Thyroid gland (tissue), 4 donors: ENCODE results near the gene DIPK2A. TPM values are rescaled to one million over a fixed set of nuclear protein-coding genes. Genes with fewer than 3 reads are reported as not detected.

ENCODE experiments used
- DNase-seq, 2 donors: peaks; one replicate each; pipeline ENCODE4 v3.0.0-alpha.2; 2019
- H3K27ac ChIP-seq, 3 donors: fragments of 200-600 bp; sonication (generic); 1 replicate in 2 of 3; 2 replicates in 1 of 3; pipeline ENCODE4 v1.5.1; 2016 to 2019; ENCODE audit warnings: mild to moderate bottlenecking in 1 of 3, moderate library complexity in 1 of 3
- H3K27me3 ChIP-seq: fragments of 200-600 bp; sonication (generic); one replicate; pipeline ENCODE4 v1.5.1; 2019
- H3K36me3 ChIP-seq, 2 donors: fragments of 200-600 bp; sonication (generic); one replicate each; pipeline ENCODE4 v1.5.1; 2016 to 2019
- H3K4me1 ChIP-seq, 2 donors: fragments of 200-600 bp; sonication (generic); one replicate each; pipeline ENCODE4 v1.5.1; 2017 to 2019
- H3K4me3 ChIP-seq, 3 donors: fragments of 200-600 bp; sonication (generic); replicated peaks in 1 of 3; 1 replicate in 2 of 3; 2 replicates in 1 of 3; pipeline ENCODE4 v1.5.1; 2016; ENCODE audit warnings: mild to moderate bottlenecking in 1 of 3
- H3K9me3 ChIP-seq: fragments of 200-600 bp; sonication (generic); one replicate; pipeline ENCODE4 v1.5.1; 2017
- CTCF ChIP-seq, 6 experiments: fragments of 200-600 bp in 3 of 6; fragments of 450-650 bp in 3 of 6; sonication (generic) in 3 of 6; IDR thresholded peaks; one replicate each; pipeline ENCODE4 v1.5.1; 2016 to 2019; ENCODE audit warnings: antibody characterized with exemption in 6 of 6, mild to moderate bottlenecking in 2 of 6, inconsistent platforms in 1 of 6, moderate library complexity in 1 of 6
- POLR2A ChIP-seq, 2 donors: fragments of 450-650 bp; IDR thresholded peaks; one replicate each; pipeline ENCODE4 v1.6.1; 2017; ENCODE audit warnings: antibody characterized with exemption in 2 of 2, mild to moderate bottlenecking in 2 of 2, moderate library complexity in 1 of 2
- WGBS, 2 donors: methylation state at CpG; one replicate each; pipeline ENCODE4 v1.1.5; 2017; 5-methylcytosine and 5-hydroxymethylcytosine counted together
- intact Hi-C: fragments of 100-400 bp; cut with DNase I; formaldehyde crosslinking; loops from one replicate; pipeline ENCODE4 v1.15.1; 2023
- total RNA-seq, 4 donors: library from RNA; depleted of rRNA; stranded (reverse); fragments of >200 nt; gene quantifications; one replicate each; pipeline ENCODE4 v1.2.3, GENCODE V29; 2016

Gene DIPK2A
- total RNA-seq, 4 donors from 2014 or later = 26.5 to 35.7 (median 28.9) TPM

GRCh38 chr3:143991713-143992112 is 20.1 kb downstream of the DIPK2A start:
- TF ChIP-seq POLR2A (IDR thresholded peaks at IDR 0.05) = no peak
- no peak for TF ChIP-seq CTCF (IDR thresholded peaks at IDR 0.05)
- 92 to 98% methylated on average over 1 of the region's 1 CpG for WGBS, 2 donors
- Histone ChIP-seq H3K27me3 (no peaks in the 10 kb centered on the region), H3K36me3 (no peaks in the 10 kb centered on the region), H3K9me3 (no peaks in the 10 kb centered on the region), H3K4me1 (no peaks in the 10 kb centered on the region), H3K27ac (no peak overlapping the region), H3K4me3 (no peak overlapping the region)
- DNase-seq = no peak
- intact Hi-C loops = no loop called here

- no peak for TF ChIP-seq POLR2A (IDR thresholded peaks at IDR 0.05)
- TF ChIP-seq CTCF (IDR thresholded peaks at IDR 0.05) = no peak
- Histone ChIP-seq H3K9me3 (no peaks in the 10 kb centered on the region), H3K4me1 (no peaks in the 10 kb centered on the region), H3K36me3 (no peaks in the 10 kb centered on the region), H3K27ac (no peak overlapping the region), H3K27me3 (no peaks in the 10 kb centered on the region), H3K4me3 (no peak overlapping the region)
- DNase-seq = no peak
- WGBS, 2 donors = 95 to 96% methylated on average over 6 of the region's 6 CpGs
- intact Hi-C loops = no loop called here
These were observed 26.6 kb downstream of the DIPK2A start for GRCh38 chr3:143998266-143998665.

GRCh38 chr3:144003051-144003450 is 31.4 kb downstream of the DIPK2A start:
- no peak for TF ChIP-seq POLR2A (IDR thresholded peaks at IDR 0.05)
- TF ChIP-seq CTCF (IDR thresholded peaks at IDR 0.05) = no peak
- Histone ChIP-seq H3K9me3 (no peaks in the 10 kb centered on the region), H3K36me3 (no peaks in the 10 kb centered on the region), H3K27ac (no peak overlapping the region), H3K4me1 (no peaks in the 10 kb centered on the region), H3K27me3 (no peaks in the 10 kb centered on the region), H3K4me3 (no peak overlapping the region)
- intact Hi-C loops = no loop called here
- DNase-seq = peak in 1 of 2 donors; percentile 7
- WGBS, 2 donors = 94 to 100% methylated on average over 1 of the region's 1 CpG

- Histone ChIP-seq H3K27ac (no peak overlapping the region), H3K4me1 (no peaks in the 10 kb centered on the region), H3K4me3 (no peak overlapping the region), H3K36me3 (no peaks in the 10 kb centered on the region), H3K27me3 (no peaks in the 10 kb centered on the region), H3K9me3 (no peaks in the 10 kb centered on the region)
- DNase-seq = no peak
- WGBS, 2 donors = 87 to 89% methylated on average over 4 of the region's 4 CpGs
- intact Hi-C loops = no loop called here
- TF ChIP-seq POLR2A (IDR thresholded peaks at IDR 0.05) (no peak), CTCF (IDR thresholded peaks at IDR 0.05) (no peak)
These were observed 38.7 kb downstream of the DIPK2A start for GRCh38 chr3:144010371-144010770.

- Histone ChIP-seq H3K36me3 (no peaks in the 10 kb centered on the region), H3K4me1 (no peaks in the 10 kb centered on the region), H3K9me3 (no peaks in the 10 kb centered on the region), H3K4me3 (no peak overlapping the region), H3K27ac (no peak overlapping the region), H3K27me3 (no peaks in the 10 kb centered on the region)
- intact Hi-C loops = no loop called here
- TF ChIP-seq POLR2A (IDR thresholded peaks at IDR 0.05) (no peak), CTCF (IDR thresholded peaks at IDR 0.05) (no peak)
- 95 to 96% methylated on average over 3 of the region's 3 CpGs for WGBS, 2 donors
- DNase-seq = no peak
These were observed 39.7 kb downstream of the DIPK2A start for GRCh38 chr3:144011251-144011799.
